ENCODE data around the gene CAV2.

DNA sequence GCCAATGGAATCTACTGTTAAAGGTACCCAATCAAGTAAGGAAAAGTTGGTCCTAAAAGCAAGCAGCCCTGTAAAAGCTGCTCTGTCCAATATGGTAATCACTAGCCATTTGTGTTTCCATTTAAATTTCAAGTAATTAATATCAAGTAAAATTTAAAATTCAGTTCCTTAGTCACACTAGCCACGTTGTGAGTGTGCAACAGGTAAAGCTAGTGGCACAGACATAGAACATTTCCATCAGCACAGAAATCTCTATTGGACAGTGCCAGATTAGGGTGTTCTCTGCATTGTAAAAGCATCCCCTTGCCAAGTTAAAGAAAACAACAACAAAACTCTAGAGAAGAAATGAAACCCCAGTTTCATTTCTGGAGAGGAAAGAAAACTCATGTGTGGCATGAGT lies 29.7 kb downstream of the CAV2 start:
- no peak for TF ChIP-seq EZH2 (optimal IDR thresholded peaks at IDR 0.05; ENCODE audit: low read depth, low read length)
- TF ChIP-seq, protein P1, sequence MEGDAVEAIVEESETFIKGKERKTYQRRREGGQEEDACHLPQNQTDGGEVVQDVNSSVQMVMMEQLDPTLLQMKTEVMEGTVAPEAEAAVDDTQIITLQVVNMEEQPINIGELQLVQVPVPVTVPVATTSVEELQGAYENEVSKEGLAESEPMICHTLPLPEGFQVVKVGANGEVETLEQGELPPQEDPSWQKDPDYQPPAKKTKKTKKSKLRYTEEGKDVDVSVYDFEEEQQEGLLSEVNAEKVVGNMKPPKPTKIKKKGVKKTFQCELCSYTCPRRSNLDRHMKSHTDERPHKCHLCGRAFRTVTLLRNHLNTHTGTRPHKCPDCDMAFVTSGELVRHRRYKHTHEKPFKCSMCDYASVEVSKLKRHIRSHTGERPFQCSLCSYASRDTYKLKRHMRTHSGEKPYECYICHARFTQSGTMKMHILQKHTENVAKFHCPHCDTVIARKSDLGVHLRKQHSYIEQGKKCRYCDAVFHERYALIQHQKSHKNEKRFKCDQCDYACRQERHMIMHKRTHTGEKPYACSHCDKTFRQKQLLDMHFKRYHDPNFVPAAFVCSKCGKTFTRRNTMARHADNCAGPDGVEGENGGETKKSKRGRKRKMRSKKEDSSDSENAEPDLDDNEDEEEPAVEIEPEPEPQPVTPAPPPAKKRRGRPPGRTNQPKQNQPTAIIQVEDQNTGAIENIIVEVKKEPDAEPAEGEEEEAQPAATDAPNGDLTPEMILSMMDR (IDR thresholded peaks at IDR 0.05; ENCODE audit: low read length): no peak
